Lower leg skin (tissue), 4 donors: Measurements from ENCODE around the gene GABRD. TPM values are rescaled to one million over a fixed set of nuclear protein-coding genes. Genes with fewer than 3 reads are reported as not detected.

ENCODE experiments used
- DNase-seq, 2 donors: peaks; one replicate each; pipeline ENCODE4 v3.0.0-alpha.2; 2019; ENCODE audit warnings: low spot score in 2 of 2
- H3K4me3 ChIP-seq: fragments of 200-600 bp; sonication (generic); 2 replicates; pipeline ENCODE4 v1.5.1; 2017; ENCODE audit warnings: mild to moderate bottlenecking, low read depth; ENCODE audit not compliant: poor library complexity, severe bottlenecking
- POLR2A ChIP-seq, 2 donors: fragments of 450-650 bp; IDR thresholded peaks; one replicate each; pipeline ENCODE4 v1.6.1; 2016 to 2017; ENCODE audit warnings: antibody characterized with exemption in 2 of 2, mild to moderate bottlenecking in 1 of 2, moderate library complexity in 1 of 2
- WGBS, 2 donors: methylation state at CpG; one replicate each; pipeline ENCODE4 v1.1.5; 2018; 5-methylcytosine and 5-hydroxymethylcytosine counted together
- intact Hi-C: fragments of 100-400 bp; cut with DNase I; formaldehyde crosslinking; loops from one replicate; pipeline ENCODE4 v1.15.0; 2023; ENCODE audit warnings: low total_unique reads
- total RNA-seq, 4 donors: library from RNA; depleted of rRNA; stranded (reverse); fragments of >200 nt; gene quantifications; one replicate each; pipeline ENCODE4 v1.1.0, GENCODE V29; 2016
- TF ChIP-seq, protein P1 (sequence below), 3 donors: fragments of 450-650 bp; IDR thresholded peaks; one replicate each; pipeline ENCODE4 v1.5.1; 2016; ENCODE audit warnings: antibody characterized with exemption in 3 of 3, mild to moderate bottlenecking in 3 of 3, moderate library complexity in 2 of 3

Gene GABRD
- total RNA-seq, 4 donors from 2014 or later, result 1.1 to 5.1 (median 2.0) TPM; not detected in 1

DNA sequence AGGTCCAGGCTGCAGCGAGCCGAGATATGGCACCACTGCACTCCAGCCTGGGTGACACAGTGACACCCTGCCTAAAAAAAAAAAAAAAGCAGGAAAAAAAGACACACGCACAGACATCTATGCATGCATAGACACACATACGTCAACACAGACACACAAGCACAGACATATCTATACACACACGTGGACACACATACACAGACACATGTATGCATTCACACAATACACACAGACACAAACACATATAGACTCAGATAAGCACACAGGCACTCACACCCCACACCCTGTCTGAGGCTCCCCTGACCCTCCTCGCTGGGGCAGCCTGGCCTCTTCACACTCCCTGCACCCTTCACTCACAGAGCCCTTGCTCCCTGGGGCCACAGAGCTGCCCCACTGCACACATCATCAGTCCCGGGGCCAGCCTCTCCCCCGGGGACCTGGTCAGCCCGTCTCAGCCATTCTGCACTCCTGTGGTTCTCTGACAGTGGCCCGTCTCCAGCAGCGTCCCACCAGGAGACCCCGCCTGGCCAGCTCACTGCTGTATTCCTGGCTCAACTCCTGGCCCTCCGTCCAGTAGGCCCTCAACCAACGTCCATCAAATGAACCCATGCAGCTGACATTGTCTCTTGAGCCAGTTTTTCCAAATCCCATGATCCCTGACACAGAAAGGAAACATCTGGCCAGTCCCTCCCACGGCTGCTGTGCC lies 26.5 kb downstream of the GABRD start:
- intact Hi-C loops, result loop anchor here (5.0 kb wide), 1 partner anchor 88 kb away; no protein-coding TSS in a partner anchor
- no peak for TF ChIP-seq POLR2A (IDR thresholded peaks at IDR 0.05)
- TF ChIP-seq, protein P1, sequence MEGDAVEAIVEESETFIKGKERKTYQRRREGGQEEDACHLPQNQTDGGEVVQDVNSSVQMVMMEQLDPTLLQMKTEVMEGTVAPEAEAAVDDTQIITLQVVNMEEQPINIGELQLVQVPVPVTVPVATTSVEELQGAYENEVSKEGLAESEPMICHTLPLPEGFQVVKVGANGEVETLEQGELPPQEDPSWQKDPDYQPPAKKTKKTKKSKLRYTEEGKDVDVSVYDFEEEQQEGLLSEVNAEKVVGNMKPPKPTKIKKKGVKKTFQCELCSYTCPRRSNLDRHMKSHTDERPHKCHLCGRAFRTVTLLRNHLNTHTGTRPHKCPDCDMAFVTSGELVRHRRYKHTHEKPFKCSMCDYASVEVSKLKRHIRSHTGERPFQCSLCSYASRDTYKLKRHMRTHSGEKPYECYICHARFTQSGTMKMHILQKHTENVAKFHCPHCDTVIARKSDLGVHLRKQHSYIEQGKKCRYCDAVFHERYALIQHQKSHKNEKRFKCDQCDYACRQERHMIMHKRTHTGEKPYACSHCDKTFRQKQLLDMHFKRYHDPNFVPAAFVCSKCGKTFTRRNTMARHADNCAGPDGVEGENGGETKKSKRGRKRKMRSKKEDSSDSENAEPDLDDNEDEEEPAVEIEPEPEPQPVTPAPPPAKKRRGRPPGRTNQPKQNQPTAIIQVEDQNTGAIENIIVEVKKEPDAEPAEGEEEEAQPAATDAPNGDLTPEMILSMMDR (IDR thresholded peaks at IDR 0.05), result no peak
- H3K4me3 ChIP-seq, result no peak overlapping the region
- 59 to 70% methylated on average over 15 of the region's 15 CpGs for WGBS, 2 donors
- DNase-seq, result peak in 1 of 2 donors; percentile 27

DNA sequence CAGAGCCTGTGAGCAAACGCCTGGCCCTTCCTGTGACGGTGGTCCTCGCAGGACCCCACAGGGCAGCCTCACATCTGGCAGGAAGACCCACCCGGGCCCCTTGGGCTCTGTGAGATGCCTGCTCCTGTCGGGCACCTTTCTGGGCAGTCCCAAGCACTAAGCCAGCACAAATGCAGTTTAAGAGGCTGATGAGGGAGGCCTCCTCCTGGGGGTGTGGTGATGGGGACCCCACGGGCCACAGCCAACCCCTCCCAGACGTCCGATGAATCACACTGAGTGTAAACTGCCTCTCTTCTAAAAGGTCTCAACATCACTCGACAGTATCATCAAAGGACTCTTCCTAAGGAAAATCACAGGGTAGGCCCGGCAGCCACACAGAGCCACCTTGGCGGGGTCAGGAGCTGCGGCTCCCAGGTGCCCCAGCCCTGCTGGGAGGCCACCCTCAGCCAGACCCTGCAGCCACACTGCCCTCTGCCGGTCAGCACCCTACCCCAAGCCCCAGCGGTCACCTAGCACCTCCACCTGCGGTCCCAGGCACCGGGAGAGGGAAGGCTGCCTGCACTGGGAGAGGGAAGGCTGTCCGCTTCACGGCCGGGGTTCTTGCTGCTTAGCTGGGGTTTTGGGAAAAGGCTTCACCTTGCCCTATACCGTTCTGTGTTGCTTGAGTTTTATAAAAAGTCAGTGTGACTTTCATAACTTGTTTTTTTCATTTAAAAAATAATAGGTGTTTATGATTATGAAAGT lies 27.2 kb downstream of the GABRD start:
- TF ChIP-seq POLR2A (IDR thresholded peaks at IDR 0.05), result no peak
- TF ChIP-seq, protein P1 (IDR thresholded peaks at IDR 0.05), result peak in 1 of 3 donors; percentile 4
- WGBS, 2 donors, result 51 to 55% methylated on average over 19 to 20 of the region's 20 CpGs
- H3K4me3 ChIP-seq, result no peak overlapping the region
- intact Hi-C loops, result loop anchor here (5.0 kb wide), 1 partner anchor 89 kb away; no protein-coding TSS in a partner anchor
- DNase-seq, result no peak

DNA sequence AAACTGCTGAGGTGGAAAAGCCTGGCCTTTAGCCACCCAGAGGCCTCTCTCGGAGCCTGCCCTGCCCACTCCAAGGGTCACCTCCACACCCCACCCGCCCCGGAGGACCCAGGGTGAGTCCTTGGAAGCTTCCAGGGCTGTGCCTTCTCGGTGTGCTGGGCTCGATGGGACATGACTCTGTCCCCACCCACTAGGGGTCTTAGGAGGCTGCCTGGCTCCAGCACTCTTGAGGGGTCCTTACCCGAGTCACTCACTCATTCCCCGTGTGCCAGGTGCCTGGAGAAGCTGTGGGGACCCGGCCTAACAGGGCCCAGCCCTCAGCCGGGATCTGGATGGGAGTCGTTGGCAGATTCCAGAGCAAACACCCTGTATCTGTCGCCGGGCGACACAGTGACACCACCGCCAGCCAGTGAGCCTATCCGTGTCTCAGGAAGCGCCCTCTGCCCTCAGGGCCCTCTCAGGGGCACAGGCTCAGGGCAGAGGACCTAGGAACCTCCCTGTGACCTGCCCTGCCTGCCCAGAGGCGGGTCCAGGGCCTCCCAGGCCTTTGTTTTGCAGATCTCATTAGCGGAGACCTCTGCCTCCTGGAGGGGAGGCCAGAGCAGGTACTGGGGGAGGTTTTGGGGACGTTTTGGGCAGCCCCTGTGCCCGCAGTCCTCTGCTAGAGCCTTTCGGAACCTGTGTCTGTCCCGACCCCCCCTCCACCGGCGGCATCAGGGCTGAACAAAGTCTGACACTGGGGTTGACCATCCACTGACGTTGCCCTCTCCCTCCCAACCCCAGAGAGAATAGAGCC lies 28.0 kb downstream of the GABRD start:
- DNase-seq, result no peak
- no peak for TF ChIP-seq POLR2A (IDR thresholded peaks at IDR 0.05)
- TF ChIP-seq, protein P1 (IDR thresholded peaks at IDR 0.05), result no peak
- intact Hi-C loops, result loop anchor here (5.0 kb wide), 1 partner anchor 90 kb away; no protein-coding TSS in a partner anchor
- no peak overlapping the region for H3K4me3 ChIP-seq
- WGBS, 2 donors, result 80% methylated on average over 16 to 21 of the region's 25 CpGs

DNA sequence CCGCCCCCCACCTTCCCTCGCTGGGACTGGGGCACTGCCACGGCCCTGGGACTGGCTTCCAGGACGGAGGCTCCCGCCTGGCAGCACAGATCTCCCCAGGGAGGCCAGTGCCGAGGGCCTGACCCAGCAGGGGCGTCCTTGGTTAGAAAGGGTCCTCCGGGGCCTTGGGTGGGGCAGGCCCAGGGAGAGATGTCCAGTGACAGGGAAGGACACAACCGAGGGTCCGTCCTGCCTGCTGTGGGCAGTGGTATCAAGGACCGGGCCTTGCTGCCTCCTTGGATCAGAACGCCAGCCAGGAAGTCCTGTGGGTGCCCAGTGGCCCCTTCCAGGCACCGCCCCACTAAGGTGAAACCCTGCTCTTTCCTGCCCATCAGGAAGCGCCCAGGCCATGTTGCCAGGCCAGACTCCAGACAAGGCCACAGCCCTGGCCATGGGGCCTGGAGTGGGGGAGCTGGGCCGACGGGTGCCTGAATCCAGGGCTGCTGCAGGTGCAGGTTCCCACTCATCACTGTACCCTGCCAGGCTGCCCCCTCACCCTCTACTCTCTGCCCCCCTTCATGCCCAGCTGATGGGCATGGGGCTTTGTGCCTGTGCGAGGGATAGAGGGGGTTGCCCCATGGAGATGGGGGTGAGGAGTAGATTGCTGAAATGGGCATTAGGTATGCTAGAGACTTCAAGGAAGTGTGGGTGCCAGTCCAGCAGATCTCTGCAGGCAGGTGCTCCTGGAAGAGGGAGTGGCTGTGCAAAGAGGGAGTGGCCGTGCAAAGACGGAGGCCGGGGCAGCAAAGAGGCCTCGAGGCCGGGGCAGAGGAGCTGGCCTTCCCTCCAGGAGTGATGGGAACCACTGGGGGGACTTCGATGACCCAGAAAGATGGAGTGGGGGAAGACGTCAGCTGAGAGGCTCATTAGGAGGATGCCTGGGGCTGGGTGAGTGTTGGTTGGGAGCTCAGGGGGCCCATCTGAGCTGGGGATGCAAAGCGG lies 28.9 kb downstream of the GABRD start:
- WGBS, 2 donors, result 75 to 79% methylated on average over 20 to 21 of the region's 25 CpGs
- no peak overlapping the region for H3K4me3 ChIP-seq
- TF ChIP-seq POLR2A (IDR thresholded peaks at IDR 0.05), result no peak
- TF ChIP-seq, protein P1 (IDR thresholded peaks at IDR 0.05), result no peak
- no peak for DNase-seq
- intact Hi-C loops, result loop anchor here (5.0 kb wide), 1 partner anchor 91 kb away; no protein-coding TSS in a partner anchor
